Activated CD4-positive, alpha-beta T cell treated with anti-CD3 and anti-CD28 coated beads, Interleukin-2, amount 50 U/mL, for 16 hours (primary cell): ENCODE data around the gene CRYGS.
A peak's percentile ranks its signal among the peaks of the same experiment; 100 is the strongest.
"Not testable (repeated sequence)": the region's sequence is repeated elsewhere in the genome, so short reads cannot be mapped to it uniquely, and the experiment has no call there.

ENCODE experiments used
- DNase-seq: peaks from one replicate; pipeline ENCODE4 v3.0.0-alpha.2; 2020

Gene CRYGS

DNA sequence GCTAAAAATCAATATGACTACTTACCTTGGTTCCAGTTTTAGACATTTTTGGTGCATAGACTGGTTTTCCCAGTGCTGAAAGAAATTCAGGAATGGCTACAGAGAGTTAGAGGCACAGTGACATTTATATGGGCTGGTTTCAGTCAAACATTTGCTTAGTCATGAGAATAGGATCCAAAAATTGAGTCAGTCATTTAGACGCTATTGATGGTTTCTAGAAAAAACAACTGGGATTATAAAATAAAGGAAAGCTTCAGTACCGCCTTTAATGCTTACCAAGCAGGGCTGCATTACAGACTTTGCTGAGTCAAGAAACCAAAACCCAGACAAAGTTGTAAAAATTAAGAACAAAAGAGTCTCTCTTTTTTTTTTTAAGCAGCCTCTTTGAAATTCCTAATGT, at the start of gene CRYGS:
Gene CRYGS (minus strand): TSS at position 100 of the 400 bp plus-strand sequence. CDS start 54 bp downstream, at position 46.
- no peak for DNase-seq

DNA sequence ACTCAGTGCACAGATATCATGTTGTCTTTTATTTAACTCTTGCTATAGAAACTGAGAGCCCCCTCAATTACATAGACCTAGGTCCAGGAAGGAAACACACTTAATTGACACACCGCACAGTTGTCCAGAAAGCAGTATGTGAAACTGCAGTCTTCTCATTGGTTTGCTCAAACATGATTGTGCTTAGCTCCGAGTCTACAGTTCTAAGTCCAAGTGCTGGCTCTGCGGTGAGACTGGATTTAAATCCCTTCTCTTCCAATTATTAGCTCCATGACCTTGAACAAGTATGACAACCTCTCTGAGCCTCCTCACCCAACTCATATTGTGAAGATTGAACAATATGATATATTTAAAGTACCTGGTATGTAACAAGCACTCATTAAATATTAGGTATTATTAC, 49.7 kb upstream of the CRYGS start:
- no peak for DNase-seq

DNA sequence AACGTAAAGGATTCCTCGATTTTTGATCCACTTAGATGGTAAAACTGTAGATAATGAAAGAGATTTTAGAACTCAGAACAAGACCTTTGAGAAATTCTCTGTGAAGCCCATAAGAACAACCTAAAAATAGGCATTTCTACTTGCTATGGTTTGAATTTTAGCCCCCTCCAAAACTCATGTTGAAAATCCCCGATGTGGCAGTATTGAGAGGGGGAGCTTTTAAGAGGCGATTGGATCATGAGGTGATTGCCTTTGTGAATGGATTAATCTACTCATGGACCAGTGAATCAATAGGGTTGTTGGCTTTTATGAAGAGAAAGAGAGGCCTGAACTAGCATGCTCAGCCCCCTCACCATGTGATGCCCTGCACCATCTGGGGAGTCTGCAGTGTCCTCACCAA, 48.5 kb upstream of the CRYGS start:
- no peak for DNase-seq

DNA sequence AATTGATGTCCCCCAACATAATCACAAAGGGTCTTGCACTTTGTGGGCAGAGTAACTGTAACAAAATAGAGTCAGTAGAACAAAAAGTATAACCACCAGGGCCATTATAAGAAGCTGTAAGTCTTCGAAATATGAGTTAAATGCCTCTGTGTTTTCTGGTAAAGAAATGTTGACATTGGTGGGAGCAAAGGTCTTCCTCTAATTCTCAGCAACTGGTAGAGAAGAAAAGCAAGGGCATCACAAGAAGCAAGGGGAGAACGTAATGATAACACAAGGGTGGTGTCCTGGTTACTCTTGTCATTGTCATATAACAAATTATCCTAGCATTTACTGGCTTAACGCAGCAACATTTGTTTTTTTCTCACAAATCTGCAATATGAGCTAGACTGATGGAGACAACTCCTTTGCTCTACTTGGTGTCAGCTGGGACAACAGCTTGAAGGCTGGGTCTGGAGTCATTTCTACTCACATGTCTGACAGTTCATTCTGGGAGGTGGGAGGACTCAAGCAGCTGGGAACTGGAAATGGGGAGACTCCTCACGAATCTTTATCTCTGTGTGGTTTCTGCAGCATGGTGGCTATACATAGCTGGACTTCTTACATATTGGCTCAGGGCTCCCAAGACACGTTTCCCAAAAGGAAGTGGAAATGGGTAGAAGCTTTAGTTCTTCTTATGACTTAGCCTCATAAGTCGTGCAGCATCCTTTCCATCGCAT, 46.6 kb upstream of the CRYGS start:
- DNase-seq: no peak

DNA sequence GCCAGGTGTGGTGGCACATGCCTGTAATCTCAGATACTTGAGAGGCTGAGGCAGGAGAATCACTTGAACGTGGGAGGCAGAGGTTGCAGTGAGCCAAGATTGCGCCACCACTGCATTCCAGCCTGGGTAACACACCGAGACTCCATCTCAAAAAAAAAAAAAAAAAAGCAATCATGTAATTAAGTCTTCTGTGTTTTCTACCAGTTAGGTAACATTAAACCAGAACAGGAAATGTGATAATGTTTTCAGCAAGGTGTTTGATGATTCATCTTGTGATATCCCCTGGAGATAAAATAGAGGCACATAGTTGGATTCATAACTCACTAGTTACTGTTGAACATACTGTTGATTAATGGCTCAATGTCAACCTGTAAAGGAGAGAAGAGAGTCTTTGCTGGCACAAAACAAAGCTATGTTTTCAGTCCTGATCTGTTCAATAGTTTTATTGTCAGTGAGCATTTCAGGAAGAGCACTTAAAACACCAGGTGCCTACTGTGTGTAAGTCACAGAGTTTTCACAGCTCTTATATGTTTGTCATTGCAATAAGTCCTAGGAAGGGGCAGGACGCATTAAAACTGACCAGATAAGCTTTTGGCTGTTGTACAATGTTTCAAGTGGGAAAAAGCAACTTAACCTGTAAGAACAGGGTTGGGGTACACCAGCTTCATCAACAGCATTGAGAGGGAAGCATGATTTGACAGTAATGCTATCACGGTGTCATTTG, 45.8 kb upstream of the CRYGS start:
- DNase-seq: peak; percentile 43

DNA sequence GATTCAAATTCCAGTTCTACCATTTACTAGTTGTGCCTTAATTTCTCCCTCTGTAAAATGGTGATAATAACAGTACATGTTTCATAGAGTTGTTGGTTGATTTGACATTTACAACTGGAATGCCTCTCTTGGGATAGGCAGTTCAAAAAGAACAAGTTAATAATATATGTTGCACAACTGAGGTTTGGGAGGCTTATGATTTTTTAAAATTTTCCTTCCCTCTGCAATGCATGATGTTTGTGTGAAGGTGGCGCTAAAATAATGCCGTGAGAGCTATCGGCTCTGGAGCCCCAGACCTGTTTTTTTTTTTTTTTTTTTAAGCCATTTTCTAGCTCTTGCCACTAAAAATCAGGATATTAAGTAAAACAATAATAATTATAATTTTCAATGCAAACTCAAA, 44.9 kb upstream of the CRYGS start:
- DNase-seq: no peak

DNA sequence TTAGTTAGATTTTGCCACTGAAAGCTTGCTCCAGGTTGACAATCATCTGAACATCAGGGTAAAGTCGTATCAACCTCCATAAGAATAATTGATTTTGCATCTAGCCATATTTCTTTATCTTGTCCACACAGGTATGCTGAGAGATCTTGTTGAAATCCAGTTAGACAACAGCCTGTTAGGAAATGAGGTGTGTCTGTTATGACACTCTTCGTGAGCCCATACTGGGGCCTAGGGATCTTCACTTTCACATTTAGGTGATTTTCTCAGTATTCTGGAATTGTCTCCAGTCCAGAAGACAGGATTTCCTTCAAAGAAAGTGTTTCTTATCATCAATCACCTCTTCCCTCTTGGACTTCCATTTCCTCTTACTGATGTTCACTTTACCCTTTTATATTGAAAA, 44.5 kb upstream of the CRYGS start:
- peak; percentile 42 for DNase-seq

DNA sequence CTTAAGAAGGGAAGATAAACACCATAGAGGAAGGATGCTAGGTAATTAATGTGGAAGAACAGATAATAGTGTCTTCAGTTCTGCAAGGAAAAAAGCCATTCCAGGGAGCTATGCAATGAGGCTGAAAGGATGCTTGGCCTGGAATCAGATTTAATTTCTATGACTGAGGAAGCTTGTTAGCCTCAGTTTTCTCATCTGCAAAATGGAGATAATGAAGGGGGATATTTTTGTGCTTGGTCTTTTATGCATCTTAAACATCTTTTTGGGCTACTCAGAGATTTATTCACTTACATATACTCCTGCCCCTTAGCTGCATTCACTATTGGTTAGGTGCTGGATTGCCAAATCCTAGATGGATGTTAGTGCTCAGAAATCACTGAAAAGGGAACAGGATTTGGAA, 43.0 kb upstream of the CRYGS start:
- no peak for DNase-seq

DNA sequence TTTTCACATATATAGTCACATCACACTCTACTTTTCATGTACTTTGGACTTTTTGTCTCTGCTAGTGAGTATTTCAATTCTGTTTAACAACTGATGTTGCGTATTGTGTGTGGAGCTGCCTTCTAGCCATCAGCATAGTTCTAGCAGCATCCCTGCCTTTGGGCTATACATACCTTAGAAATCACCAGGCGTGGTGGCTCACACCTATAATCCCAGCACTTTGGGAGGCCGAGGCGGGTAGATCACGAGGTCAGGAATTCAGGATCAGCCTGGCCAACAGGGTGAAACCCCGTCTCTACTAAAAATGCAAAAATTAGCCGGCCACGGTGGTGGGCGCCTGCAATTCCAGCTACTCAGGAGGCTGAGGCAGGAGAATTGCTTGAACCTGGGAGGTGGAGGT, 42.1 kb upstream of the CRYGS start:
- DNase-seq: not testable (repeated sequence)

DNA sequence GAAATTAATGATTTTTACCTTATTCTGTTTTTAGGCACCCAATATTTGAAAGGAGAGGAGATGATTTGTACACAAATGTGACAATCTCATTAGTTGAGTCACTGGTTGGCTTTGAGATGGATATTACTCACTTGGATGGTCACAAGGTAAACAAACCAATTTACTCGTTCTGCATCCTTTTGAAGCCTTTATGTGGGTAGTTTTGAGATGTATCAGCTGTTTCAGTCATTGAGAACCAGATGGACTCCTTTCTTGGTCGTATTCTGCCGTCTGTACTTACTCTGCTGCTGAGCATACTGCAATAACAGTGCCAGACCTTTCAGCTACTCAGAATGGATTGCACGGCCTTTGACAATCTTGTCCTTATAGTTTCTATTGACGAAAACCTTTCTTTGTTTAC, 39.7 kb upstream of the CRYGS start:
- peak; percentile 42 for DNase-seq

DNA sequence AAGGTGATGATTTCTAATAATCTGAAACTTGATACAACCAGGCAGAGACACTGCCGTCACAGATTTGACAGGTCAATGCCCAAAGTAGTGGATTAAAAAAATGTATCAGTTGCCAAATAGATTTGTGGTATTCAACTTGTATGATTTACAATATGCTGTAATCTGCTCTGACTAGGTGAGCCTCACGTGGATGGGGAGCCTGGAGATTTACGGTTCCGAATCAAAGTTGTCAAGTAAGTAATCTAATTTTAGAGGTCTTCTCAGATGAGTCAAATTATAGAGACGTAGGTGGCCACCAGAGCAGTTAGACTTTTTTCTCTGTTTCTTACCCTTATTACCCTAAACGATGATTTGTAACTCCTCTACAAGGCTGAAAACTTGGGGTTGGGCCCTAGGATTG, 38.4 kb upstream of the CRYGS start:
- DNase-seq: no peak

DNA sequence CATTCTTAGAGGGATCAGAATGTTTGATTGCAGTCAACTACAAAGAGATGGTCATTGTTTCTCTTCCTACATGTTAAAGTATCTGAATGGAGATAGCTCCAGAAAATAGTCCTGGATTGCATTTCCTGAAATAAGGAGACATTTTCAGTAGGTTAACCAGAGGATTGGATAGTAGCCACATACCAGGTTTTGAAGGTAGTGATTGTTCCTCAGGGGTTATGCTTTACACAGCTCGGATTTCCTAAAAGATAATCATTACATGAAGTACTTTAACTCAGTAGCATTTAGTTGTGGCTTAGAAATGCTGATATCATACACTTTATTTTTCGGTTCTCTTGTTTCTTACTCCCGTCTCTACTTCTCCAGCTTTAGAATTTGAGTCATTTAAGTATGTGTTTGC, 36.6 kb upstream of the CRYGS start:
- no peak for DNase-seq

DNA sequence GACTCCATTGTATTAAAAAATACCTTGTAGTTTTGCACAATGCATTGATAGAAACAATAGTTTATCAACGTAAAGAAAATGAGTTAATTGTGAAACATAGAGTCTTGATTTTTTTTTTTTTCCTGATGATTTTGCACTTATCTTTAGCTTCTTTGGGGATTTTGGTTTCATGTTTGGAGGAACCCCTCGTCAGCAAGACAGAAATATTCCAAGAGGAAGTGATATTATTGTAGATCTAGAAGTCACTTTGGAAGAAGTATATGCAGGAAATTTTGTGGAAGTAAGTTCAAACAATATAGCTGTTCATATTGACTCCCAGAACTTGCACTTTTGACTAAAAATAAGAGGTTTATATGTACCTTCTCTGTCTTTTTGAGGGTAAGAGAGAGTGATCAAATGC, 33.3 kb upstream of the CRYGS start:
- no peak for DNase-seq

DNA sequence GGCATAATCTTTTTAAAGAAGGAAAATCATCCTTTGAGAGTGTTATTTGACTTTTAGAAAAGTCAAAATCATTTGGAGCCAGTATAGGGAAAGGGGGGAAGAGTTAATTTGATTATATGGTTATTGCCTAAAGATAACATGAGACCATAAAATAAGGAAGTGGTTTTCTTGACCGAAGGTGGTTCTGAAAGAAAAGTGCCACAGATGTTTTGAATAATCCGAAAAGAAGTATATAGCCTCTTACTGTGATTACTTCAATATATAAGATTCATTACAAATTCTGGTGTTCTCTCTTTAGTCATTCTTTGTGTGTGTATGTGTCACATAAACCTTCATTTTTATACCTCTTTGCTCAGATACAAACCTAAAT, 27.4 kb upstream of the CRYGS start:
- no peak for DNase-seq

DNA sequence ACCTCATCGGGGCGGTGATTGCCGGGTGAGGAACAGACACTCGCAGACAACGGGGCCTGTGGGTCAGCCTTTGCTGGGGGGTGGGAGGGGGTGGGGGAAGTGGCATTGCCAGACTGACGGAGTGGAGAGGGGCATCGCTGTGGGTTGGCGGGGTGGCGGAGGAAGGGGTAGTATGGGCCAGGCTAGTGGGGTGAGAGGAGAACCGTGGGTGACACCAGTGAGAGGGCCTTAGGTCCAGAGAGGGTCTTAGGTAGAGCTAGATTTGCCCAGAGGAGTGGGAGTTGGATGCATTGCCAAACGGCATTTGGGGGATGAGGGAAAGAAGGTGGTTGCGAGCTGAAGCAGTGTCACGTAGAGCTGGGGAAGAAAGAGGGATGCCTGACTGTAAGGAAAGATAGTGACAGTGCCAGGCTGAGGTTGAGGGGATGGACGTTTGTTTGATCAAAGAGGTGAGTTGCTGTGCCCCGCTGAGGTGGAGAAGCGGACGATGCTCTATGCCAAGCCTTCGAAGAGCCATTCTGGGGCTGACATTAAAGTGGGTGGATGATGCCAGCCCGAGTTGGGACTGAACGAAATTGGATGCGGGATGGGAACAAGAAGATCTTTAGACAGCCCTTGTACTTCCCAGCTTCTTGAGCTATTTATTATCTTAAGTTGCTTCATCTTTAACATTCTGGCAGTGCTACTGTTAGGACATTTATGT, 26.9 kb upstream of the CRYGS start:
- no peak for DNase-seq

DNA sequence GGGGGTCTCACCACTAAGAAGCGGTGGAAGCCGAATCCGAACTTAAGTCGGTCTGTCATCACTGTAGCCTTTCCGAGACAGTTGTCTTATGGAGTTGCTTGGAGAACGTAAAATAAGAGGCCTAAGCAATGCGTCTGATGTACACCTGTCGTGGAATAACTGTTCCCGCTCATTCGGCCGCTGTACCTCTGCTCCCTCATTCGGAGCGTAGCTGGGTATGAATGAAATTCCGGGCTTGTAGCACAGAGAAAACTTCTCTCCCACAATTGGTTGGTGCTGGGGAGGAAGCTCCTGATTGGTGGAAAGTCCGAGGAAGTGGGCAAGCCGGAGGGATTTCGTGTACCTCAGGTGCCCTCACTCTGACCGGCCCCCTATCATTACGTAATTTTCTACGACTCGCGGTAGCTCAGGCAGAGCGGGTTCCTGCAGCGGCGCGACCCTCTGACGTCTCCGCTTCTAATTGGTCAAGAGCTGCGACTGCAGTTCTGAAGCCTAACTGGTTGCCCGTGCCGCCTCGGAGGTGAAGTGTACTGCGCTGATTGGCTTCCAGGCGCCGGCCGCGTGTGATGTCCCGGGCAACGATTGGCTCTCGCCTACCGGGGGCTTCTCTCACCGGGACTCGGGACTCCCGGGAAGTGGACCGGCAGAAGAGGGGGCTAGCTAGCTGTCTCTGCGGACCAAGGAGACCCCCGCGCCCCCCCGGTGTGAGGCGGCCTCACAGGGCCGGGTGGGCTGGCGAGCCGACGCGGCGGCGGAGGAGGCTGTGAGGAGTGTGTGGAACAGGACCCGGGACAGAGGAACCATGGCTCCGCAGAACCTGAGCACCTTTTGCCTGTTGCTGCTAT, 26.1 kb upstream of the CRYGS start, which contains the start of gene DNAJB11:
Gene DNAJB11 (plus strand): TSS at position 625 of the 845 bp plus-strand sequence. CDS start 178 bp downstream, at position 803.
- DNase-seq: peak; percentile 100

DNA sequence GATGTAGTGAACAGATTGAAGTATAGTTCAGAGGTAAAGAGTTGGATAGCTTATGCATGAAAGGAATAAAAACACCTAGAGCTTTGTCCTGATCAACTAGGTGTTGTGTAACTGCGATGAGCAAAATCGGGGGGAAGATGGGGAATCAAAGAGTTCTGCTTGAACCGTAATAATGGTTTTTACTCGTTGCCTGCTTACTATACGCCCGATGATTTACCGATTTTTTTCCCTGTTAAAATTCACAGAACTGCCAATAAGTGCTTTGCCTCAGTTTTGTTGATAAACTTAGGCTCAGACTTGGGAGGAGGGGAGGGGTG, 25.6 kb upstream of the CRYGS start:
- DNase-seq: no peak

DNA sequence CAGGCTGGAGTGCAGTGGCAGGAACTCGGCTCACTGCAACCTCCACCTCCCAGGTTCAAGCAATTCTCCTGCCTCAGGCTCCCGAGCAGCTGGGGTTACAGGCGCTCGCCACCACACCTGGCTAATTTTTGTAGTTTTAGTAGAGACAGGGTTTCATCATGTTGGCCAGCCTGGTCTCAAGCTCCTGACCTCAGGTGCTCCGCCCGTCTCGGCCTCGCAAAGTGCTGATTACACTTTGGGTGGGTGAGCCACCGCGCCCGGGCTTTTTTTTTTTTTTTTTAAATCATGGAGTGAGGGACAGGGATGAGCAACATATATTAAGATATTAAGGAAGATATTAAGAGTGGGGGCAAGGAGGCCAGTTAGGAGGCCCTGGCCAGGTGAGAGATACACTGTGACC, 25.2 kb upstream of the CRYGS start:
- DNase-seq: not testable (repeated sequence)

DNA sequence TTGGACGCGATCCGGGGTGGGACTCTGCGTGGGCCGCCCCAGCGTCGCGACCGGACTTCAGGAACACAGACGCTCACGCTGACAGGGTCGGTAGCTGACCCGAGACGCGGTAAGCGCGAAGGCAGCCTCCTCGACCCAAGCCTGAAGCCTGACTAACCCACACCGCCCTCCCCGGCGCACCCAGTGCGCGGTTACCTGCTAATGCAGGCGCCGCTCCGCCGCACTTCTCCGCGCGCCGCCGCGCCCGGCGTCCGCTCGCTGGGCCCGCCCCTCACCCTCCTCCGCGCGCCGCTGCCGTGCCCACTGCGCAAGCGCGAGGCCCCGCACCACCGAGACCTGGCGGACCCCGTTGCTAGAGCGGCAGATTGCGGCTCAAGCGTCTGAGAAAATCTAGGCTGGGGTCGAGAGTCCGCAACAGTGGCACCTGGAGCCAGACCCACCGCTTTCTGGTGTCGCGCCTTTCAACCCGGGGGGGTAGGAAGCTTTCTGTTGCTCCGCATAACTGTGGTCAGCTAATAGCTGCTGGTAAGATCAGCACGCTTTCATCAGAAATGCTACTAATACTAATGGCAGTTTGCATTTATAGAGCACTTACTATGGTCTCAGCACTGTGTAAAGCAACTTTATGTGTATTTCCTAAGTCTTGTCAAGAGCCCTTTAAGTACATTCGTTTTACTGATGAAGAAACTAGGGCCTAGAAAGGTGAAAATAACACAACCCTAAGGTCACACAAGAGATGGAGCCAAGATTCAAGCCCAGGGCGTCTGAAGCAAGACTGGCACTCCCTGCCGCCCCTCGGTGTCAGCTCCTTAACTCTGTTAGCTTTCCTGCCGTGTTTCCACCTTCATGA, 23.1 kb upstream of the CRYGS start, which contains the start of gene TBCCD1:
Gene TBCCD1 (minus strand): TSS at position 268 of the 850 bp plus-strand sequence. CDS start 3,010 bp downstream, outside the sequence.
- DNase-seq: peak; percentile 95

DNA sequence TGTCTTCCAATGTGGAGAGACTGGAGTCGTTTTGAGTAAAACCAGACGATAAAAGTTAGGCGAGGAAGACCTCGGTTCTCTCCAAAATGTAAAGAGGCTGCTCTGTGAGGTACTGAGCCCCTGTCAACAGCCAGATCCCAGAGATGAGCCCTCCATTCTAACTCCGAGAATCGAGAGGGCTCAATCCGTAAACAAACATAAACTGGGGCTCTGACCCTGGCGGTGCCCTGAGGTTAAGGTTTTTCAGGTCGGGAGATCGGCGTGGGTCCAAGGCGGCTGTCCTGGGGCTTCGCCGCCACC, 22.5 kb upstream of the CRYGS start:
- no peak for DNase-seq

DNA sequence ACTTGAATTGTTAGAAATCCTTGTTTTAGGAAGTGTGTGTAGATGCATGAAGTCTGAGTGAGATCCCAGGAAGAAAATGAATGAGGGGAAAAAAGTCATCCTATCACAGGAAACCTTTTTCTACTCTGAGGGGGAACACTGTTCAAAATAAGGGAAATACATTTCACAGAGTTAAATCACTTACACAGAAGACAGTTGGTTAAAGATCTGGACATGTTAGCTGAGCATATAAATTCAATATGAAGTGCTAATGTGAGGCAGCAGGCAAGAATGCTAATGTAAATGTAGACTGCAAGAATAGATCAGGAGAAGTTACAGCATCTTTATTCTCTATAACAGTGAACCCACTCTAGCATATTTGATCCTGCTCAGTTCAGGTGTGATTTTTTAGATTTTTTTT, 20.4 kb upstream of the CRYGS start:
- no peak for DNase-seq

DNA sequence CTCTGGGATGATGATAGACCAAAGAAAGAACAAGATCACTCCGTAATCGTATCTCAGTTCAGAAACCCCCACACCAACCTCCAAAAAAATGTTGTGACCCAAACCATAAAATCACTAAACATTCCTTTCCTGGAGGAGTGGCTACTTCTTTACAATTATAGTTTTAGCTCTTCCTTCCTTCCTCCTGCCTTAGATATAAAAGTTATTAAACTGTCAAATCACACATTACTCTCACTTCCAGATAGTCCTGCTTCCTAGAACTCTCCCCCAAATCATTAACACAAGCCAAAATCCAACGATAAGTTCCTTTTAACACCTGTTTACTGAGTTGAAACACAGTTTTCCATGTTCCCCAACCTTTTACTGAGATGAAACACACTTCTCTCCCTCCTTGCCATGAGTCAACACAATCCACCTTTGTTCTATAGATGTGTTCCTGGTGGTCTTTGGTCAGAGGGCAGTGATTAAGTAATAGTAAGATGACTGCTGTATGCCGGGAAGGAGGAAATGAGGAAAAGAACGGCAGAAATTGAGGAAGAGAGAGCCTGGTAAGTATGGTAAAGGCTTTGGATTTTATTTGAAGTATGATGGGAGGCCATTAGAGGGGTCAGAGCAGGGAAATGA, 8.3 kb upstream of the CRYGS start:
- no peak for DNase-seq
